Hepatocyte (in vitro differentiated cells): ENCODE measurements around the gene LRRC32. TPM values are rescaled to one million over a fixed set of nuclear protein-coding genes. Genes with fewer than 3 reads are reported as not detected.

ENCODE experiments used
- DNase-seq: peaks from one replicate; pipeline ENCODE4 v3.0.0-alpha.2; 2016; ENCODE audit warnings: low spot score
- H2AFZ ChIP-seq: fragments of 200-600 bp; sonication (generic); 2 replicates; pipeline ENCODE4 v1.6.0; 2016; ENCODE audit warnings: antibody characterized with exemption, mild to moderate bottlenecking
- H3K27ac ChIP-seq: fragments of 200-600 bp; sonication (generic); 2 replicates; pipeline ENCODE4 v1.5.1; 2016; ENCODE audit warnings: mild to moderate bottlenecking
- H3K27me3 ChIP-seq: fragments of 200-600 bp; sonication (generic); 2 replicates; pipeline ENCODE4 v1.6.1; 2016
- H3K36me3 ChIP-seq: fragments of 200-600 bp; sonication (generic); replicated peaks from 2 replicates; pipeline ENCODE4 v1.5.1; 2016; ENCODE audit warnings: low read depth; ENCODE audit not compliant: insufficient read depth
- H3K4me1 ChIP-seq: fragments of 200-600 bp; sonication (generic); 2 replicates; pipeline ENCODE4 v1.5.1; 2016; ENCODE audit warnings: mild to moderate bottlenecking, moderate library complexity; ENCODE audit not compliant: insufficient read depth
- H3K4me2 ChIP-seq: fragments of 200-600 bp; sonication (generic); 2 replicates; pipeline ENCODE4 v1.6.0; 2016
- H3K4me3 ChIP-seq: fragments of 200-600 bp; sonication (generic); 2 replicates; pipeline ENCODE4 v1.5.1; 2016; ENCODE audit warnings: mild to moderate bottlenecking
- H3K79me2 ChIP-seq: fragments of 200-600 bp; sonication (generic); 2 replicates; pipeline ENCODE4 v1.6.0; 2017; ENCODE audit warnings: mild to moderate bottlenecking
- H3K9me2 ChIP-seq: fragments of 200-600 bp; sonication (generic); replicated peaks from 2 replicates; pipeline ENCODE4 v1.6.0; 2017; ENCODE audit warnings: mild to moderate bottlenecking; ENCODE audit not compliant: insufficient read depth
- H3K9me3 ChIP-seq: fragments of 200-600 bp; sonication (generic); 2 replicates; pipeline ENCODE4 v1.5.1; 2016; ENCODE audit warnings: low read depth, mild to moderate bottlenecking
- H4K20me1 ChIP-seq: fragments of 200-600 bp; sonication (generic); 2 replicates; pipeline ENCODE4 v1.6.0; 2016; ENCODE audit warnings: mild to moderate bottlenecking; ENCODE audit not compliant: insufficient read depth, poor library complexity, severe bottlenecking
- EZH2 ChIP-seq: fragments of 200-600 bp; sonication (generic); IDR thresholded peaks from 2 replicates; pipeline ENCODE4 v1.6.1; 2016; ENCODE audit warnings: antibody characterized with exemption, mild to moderate bottlenecking, borderline replicate concordance
- EZH2phosphoT487 ChIP-seq: fragments of 200-600 bp; sonication (generic); IDR thresholded peaks from one replicate; pipeline ENCODE4 v1.6.1; 2018; ENCODE audit warnings: antibody characterized with exemption, mild to moderate bottlenecking, low read depth, moderate library complexity; ENCODE audit not compliant: unreplicated experiment, severe bottlenecking
- WGBS: methylation state at CpG from one replicate; pipeline ENCODE4 v1.1.6; 2016; ENCODE audit warnings: low lambda C conversion rate; ENCODE audit errors: missing lambda C conversion rate; 5-methylcytosine and 5-hydroxymethylcytosine counted together
- polyA plus RNA-seq: library from polyadenylated mRNA; unstranded; fragments of >200 nt; fragmentation: Nextera tagmentation; extraction: Ambion mirVana; gene quantifications from 2 replicates; pipeline ENCODE4 v1.2.1, GENCODE V29; 2016
- total RNA-seq: library from RNA; depleted of rRNA; stranded (reverse); fragments of >200 nt; gene quantifications from 2 replicates; pipeline ENCODE4 v1.2.3, GENCODE V29; 2014
- TF ChIP-seq, protein P1 (sequence below): fragments of 200-600 bp; sonication (generic); IDR thresholded peaks from 2 replicates; pipeline ENCODE4 v1.5.1; 2016; ENCODE audit warnings: antibody characterized with exemption, mild to moderate bottlenecking; ENCODE audit not compliant: poor library complexity

Gene LRRC32
- total and polyA plus RNA-seq, 2 experiments from 2014 or later: 25.5 to 75.2 TPM

DNA sequence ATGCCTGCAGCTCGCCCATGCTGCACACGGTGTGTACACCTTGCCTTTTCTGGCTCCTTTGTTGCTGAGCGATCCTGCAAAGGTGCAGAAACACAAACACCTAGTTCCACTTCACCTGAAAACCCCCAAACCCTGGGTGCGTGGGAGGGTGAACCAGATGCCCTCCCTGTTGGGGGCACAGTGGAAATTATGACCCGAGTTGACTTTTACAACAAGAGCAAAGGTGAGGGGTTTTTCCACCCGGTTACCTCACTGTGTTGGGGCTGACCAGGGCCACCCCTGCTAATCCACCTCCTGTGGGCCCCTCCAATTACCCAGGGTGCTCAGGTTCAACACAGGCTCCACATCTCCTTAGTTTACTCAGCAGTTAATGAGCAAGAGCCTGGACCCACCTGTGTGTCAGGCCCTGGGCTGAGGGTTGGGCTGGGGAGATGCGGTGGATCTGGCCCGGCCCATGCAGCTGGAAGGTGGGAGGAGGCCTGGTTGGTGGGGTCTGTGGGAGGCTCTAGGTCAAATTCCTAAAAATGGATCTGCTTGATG is 42.1 kb downstream of the LRRC32 start:
- Histone ChIP-seq H3K4me1 (peaks cover 17% of the 10 kb centered on the region), H3K9me2 (no peaks in the 10 kb centered on the region), H3K36me3 (no peaks in the 10 kb centered on the region), H2AFZ (no peak overlapping the region), H3K4me3 (no peak overlapping the region), H3K27me3 (no peaks in the 10 kb centered on the region), H3K79me2 (no peaks in the 10 kb centered on the region), H3K27ac (no peak overlapping the region), H4K20me1 (no peaks in the 10 kb centered on the region), H3K9me3 (no peaks in the 10 kb centered on the region), H3K4me2 (no peak overlapping the region)
- WGBS: 86% methylated on average over 8 of the region's 8 CpGs
- TF ChIP-seq, protein P1, sequence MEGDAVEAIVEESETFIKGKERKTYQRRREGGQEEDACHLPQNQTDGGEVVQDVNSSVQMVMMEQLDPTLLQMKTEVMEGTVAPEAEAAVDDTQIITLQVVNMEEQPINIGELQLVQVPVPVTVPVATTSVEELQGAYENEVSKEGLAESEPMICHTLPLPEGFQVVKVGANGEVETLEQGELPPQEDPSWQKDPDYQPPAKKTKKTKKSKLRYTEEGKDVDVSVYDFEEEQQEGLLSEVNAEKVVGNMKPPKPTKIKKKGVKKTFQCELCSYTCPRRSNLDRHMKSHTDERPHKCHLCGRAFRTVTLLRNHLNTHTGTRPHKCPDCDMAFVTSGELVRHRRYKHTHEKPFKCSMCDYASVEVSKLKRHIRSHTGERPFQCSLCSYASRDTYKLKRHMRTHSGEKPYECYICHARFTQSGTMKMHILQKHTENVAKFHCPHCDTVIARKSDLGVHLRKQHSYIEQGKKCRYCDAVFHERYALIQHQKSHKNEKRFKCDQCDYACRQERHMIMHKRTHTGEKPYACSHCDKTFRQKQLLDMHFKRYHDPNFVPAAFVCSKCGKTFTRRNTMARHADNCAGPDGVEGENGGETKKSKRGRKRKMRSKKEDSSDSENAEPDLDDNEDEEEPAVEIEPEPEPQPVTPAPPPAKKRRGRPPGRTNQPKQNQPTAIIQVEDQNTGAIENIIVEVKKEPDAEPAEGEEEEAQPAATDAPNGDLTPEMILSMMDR: no peak
- no peak for TF ChIP-seq EZH2phosphoT487
- TF ChIP-seq EZH2: no peak
- no peak for DNase-seq

DNA sequence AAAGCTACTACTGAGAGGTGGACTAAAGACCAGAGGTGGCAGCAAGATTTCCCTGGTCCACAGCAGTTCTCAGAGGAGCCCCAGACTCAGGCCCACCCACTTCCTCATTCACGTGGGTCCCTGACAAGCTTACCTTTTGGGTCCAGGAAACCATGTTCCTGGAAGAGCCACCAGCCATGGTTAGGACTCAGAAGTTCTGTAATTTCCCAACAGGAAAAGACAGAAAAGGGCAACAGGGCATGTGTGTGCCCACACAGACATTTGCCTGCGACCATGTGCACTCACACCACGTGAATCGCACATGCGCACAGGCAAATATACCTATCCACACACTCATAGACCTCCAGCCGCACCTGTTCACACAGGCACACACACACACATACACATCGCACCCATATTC is 42.9 kb downstream of the LRRC32 start:
- no peaks in the 10 kb centered on the region for H4K20me1 ChIP-seq
- no peak overlapping the region for H3K4me2 ChIP-seq
- WGBS: 94% methylated on average over 7 of the region's 7 CpGs
- H3K79me2 ChIP-seq: no peaks in the 10 kb centered on the region
- H3K27ac ChIP-seq: no peak overlapping the region
- no peaks in the 10 kb centered on the region for H3K9me2 ChIP-seq
- H3K4me1 ChIP-seq: peaks cover 21% of the 10 kb centered on the region
- no peak overlapping the region for H2AFZ ChIP-seq
- H3K36me3 ChIP-seq: no peaks in the 10 kb centered on the region
- no peak for TF ChIP-seq EZH2
- TF ChIP-seq, protein P1: no peak
- TF ChIP-seq EZH2phosphoT487: no peak
- no peak for DNase-seq
- no peaks in the 10 kb centered on the region for H3K9me3 ChIP-seq
- no peak overlapping the region for H3K4me3 ChIP-seq
- H3K27me3 ChIP-seq: no peaks in the 10 kb centered on the region

DNA sequence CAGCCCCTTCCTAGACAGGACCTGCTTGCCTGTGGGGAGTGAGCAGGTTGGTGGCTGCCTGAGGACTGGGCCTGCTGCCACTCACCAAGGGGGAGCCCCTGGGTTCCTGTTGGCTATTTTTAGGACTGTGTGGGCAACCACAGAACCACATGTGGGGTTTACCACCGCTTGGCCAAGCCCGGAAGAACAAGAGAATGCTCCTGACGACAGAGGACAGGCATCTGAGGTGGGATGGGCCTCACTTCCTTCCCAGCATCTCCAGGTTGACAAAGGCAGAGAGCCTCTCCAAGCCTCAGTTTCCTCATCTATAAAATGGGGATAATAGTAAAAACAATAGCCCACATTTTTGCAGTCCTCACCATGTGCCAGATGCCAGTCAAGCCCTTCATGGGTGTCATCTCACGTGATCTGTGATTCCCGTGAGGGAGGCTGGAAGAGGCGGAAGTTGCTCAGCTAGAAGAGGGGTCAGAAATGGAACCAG is 43.6 kb downstream of the LRRC32 start:
- no peak for TF ChIP-seq EZH2phosphoT487
- TF ChIP-seq, protein P1: no peak
- no peak for TF ChIP-seq EZH2
- Histone ChIP-seq H2AFZ (no peak overlapping the region), H3K9me2 (no peaks in the 10 kb centered on the region), H3K9me3 (no peaks in the 10 kb centered on the region), H3K4me2 (no peak overlapping the region), H3K4me3 (no peak overlapping the region), H3K36me3 (no peaks in the 10 kb centered on the region), H3K79me2 (no peaks in the 10 kb centered on the region), H3K27me3 (no peaks in the 10 kb centered on the region), H3K27ac (no peak overlapping the region), H3K4me1 (peaks cover 26% of the 10 kb centered on the region), H4K20me1 (no peaks in the 10 kb centered on the region)
- 80% methylated on average over 6 of the region's 6 CpGs for WGBS
- no peak for DNase-seq

DNA sequence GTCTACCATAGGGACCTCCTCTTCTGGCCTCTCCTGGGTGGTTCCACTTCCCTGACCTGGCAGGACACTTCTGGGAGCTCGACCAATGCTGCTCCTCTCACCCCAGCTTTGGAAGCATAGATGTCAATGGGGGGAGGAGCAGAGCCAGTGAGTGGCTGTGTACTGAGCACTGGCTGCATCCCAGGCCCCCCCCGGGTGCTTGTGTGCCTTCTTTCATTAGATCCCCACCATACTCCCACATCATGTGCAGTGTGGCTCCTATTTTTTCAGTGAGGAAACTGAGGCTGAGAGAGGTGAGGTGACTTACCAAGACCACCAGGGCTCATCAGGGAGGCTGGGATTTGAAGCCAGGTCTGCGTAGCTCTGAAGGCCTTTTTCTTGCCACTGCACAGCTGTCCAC is 44.3 kb downstream of the LRRC32 start:
- TF ChIP-seq EZH2phosphoT487 (no peak), EZH2 (no peak)
- TF ChIP-seq, protein P1: no peak
- H4K20me1 ChIP-seq: no peaks in the 10 kb centered on the region
- H3K27me3 ChIP-seq: no peaks in the 10 kb centered on the region
- H3K4me3 ChIP-seq: no peak overlapping the region
- H3K9me3 ChIP-seq: no peaks in the 10 kb centered on the region
- no peaks in the 10 kb centered on the region for H3K79me2 ChIP-seq
- H3K9me2 ChIP-seq: no peaks in the 10 kb centered on the region
- DNase-seq: no peak
- H3K36me3 ChIP-seq: no peaks in the 10 kb centered on the region
- WGBS: 93% methylated on average over 3 of the region's 3 CpGs
- H3K27ac ChIP-seq: no peak overlapping the region
- H2AFZ ChIP-seq: no peak overlapping the region
- H3K4me2 ChIP-seq: no peak overlapping the region
- peaks cover 31% of the 10 kb centered on the region for H3K4me1 ChIP-seq
